CD4-positive, alpha-beta T cell (primary cell): ENCODE results near the gene CEP295NL. TPM values are rescaled to one million over a fixed set of nuclear protein-coding genes. Genes with fewer than 3 reads are reported as not detected.

Experiments
- ATAC-seq: fragments of 200-7000 bp; cut with Tn5 transposase; one replicate; pipeline ENCODE4 v1.10.0; 2022; ENCODE audit warnings: mild to moderate bottlenecking; ENCODE audit not compliant: poor library complexity
- CTCF ChIA-PET: fragments of 350-600 bp; sonication (Branson Sonifier 250); formaldehyde crosslinking; loops from one replicate; lab custom pipeline; 2021; ENCODE audit warnings: antibody characterized with exemption, inconsistent platforms; lab: Charles Lee
- POLR2A ChIA-PET: fragments of 350-600 bp; sonication (Branson Sonifier 250); formaldehyde crosslinking; loops from one replicate; lab custom pipeline; 2021; ENCODE audit warnings: antibody characterized with exemption, inconsistent platforms; lab: Charles Lee
- DNase-seq, 14 experiments: peaks; one replicate each; pipeline ENCODE4 v3.0.0-alpha.2; 2013 to 2020; ENCODE audit warnings: mixed read lengths in 2 of 14
- H3K27ac ChIP-seq, 2 donors: one replicate each; pipeline versions ENCODE4 v1.5.1 to v1.7.0; 2013; ENCODE audit warnings: low read length in 2 of 2, low read depth in 1 of 2, mild to moderate bottlenecking in 1 of 2
- H3K27me3 ChIP-seq, 2 experiments: 1 replicate in 1 of 2; 2 replicates in 1 of 2; pipeline versions ENCODE4 v1.6.1 to v1.7.0; 2013; ENCODE audit warnings: low read length in 2 of 2, control low read depth in 1 of 2, mild to moderate bottlenecking in 1 of 2, moderate library complexity in 1 of 2; ENCODE audit not compliant: insufficient read depth in 2 of 2, control insufficient read depth in 1 of 2
- H3K36me3 ChIP-seq: one replicate; pipeline ENCODE4 v1.6.1; 2013; ENCODE audit warnings: low read length, control low read depth; ENCODE audit not compliant: insufficient read depth
- H3K4me1 ChIP-seq: one replicate; pipeline ENCODE4 v1.6.1; 2013; ENCODE audit warnings: low read length, control low read depth; ENCODE audit not compliant: insufficient read depth
- H3K4me3 ChIP-seq: one replicate; pipeline ENCODE4 v1.5.1; 2013; ENCODE audit warnings: mild to moderate bottlenecking, low read length, moderate library complexity
- H3K9me3 ChIP-seq, 2 experiments: 1 replicate in 1 of 2; 2 replicates in 1 of 2; pipeline versions ENCODE4 v1.6.1 to v1.7.0; 2013; ENCODE audit warnings: low read length in 2 of 2, mild to moderate bottlenecking in 2 of 2, control low read depth in 1 of 2, moderate library complexity in 1 of 2; ENCODE audit not compliant: control insufficient read depth in 1 of 2, insufficient read depth in 1 of 2
- H3K27ac Mint-ChIP-seq: one replicate; pipeline ENCODE4 v1.8.0; 2020; ENCODE audit warnings: mixed read lengths
- H3K27me3 Mint-ChIP-seq: one replicate; pipeline ENCODE4 v1.8.0; 2021; ENCODE audit warnings: mixed read lengths
- H3K36me3 Mint-ChIP-seq: one replicate; pipeline ENCODE4 v1.8.0; 2021; ENCODE audit warnings: low read depth, mixed read lengths
- H3K4me1 Mint-ChIP-seq: one replicate; pipeline ENCODE4 v1.8.0; 2021; ENCODE audit warnings: low read depth, mixed read lengths
- H3K4me3 Mint-ChIP-seq: one replicate; pipeline ENCODE4 v1.8.0; 2020; ENCODE audit warnings: mild to moderate bottlenecking, mixed read lengths
- H3K9me3 Mint-ChIP-seq: one replicate; pipeline ENCODE4 v1.8.0; 2020; ENCODE audit warnings: mixed read lengths
- intact Hi-C, 2 experiments: fragments of 100-400 bp; cut with DNase I in 1 of 2; cut with micrococcal nuclease in 1 of 2; formaldehyde crosslinking; loops; one replicate each; pipeline versions ENCODE4 v1.15.1 to v1.9.0; 2023 to 2025; cut with DNase I, micrococcal nuclease
- total RNA-seq, 174 experiments: library from RNA in 2 of 174; stranded (reverse) in 2 of 174; gene quantifications; one replicate each; pipeline ENCODE4 v1.2.3 and lab custom pipeline; 2021 to 2026
- TF ChIP-seq, protein P1 (sequence below): fragments of 200-600 bp; IDR thresholded peaks from one replicate; pipeline ENCODE4 v1.8.0; 2022; ENCODE audit warnings: antibody characterized with exemption, mild to moderate bottlenecking

The CEP295NL gene
- total RNA-seq, 2 experiments from 2014 or later: 2.6 to 2.7 TPM

DNA sequence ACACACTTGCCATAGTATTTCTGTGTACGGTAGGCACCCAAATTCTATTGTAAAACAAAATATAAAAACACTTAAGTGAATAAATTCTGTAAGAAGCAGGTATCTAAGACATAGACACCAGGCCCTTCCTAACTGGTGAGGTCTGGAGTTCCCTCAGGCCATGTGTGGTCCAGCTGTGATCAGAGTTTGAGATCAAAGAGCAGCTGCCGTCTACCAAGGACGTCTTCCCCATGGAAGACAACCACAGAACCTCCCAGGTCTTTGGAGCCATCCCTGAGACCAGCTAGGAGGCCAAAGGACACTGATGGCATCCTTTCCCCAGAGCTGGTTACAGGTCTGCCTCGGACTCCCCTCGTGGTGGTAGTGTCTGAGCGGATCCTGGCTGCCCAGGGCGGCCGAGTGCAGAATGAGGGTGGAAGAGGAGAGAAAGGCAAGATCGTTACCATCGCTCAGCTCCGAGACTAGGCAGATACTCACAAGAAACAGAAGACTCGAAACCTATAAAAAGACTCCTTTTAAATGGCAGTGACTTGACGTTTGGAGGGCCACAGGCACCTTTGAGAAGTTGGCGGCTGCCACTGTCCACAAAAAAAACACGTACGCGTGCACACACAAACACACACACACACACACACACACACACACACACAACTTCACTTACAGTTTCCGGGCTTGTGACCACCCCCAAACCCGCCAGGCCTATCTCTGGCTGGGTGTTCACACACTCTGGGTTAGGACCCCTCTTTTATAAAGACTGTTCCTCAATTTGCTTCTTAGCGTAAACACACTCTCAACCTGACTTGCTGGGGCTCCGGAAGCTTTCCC, 14.7 kb upstream of the CEP295NL start:
- ATAC-seq (no peak), DNase-seq (peak in 1 of 14 experiments; percentile 15)
- no peaks in the 10 kb centered on the region for H3K9me3 Mint-ChIP-seq
- ChIA-PET CTCF (interaction anchor here (0.6 kb wide), 1 partner anchor 113 kb away, joined by 3 read pairs; no protein-coding TSS in a partner anchor), POLR2A (no interaction called here)
- H3K27ac Mint-ChIP-seq: peak overlapping the region; percentile 46
- H3K36me3 Mint-ChIP-seq: no peaks in the 10 kb centered on the region
- intact Hi-C loops: no loop called here
- peaks cover 8% of the 10 kb centered on the region for H3K4me1 ChIP-seq
- H3K27ac ChIP-seq: no peak overlapping the region
- H3K27me3 Mint-ChIP-seq: no peaks in the 10 kb centered on the region
- TF ChIP-seq, protein P1, sequence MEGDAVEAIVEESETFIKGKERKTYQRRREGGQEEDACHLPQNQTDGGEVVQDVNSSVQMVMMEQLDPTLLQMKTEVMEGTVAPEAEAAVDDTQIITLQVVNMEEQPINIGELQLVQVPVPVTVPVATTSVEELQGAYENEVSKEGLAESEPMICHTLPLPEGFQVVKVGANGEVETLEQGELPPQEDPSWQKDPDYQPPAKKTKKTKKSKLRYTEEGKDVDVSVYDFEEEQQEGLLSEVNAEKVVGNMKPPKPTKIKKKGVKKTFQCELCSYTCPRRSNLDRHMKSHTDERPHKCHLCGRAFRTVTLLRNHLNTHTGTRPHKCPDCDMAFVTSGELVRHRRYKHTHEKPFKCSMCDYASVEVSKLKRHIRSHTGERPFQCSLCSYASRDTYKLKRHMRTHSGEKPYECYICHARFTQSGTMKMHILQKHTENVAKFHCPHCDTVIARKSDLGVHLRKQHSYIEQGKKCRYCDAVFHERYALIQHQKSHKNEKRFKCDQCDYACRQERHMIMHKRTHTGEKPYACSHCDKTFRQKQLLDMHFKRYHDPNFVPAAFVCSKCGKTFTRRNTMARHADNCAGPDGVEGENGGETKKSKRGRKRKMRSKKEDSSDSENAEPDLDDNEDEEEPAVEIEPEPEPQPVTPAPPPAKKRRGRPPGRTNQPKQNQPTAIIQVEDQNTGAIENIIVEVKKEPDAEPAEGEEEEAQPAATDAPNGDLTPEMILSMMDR: no peak
- H3K27me3 ChIP-seq: no peaks in the 10 kb centered on the region
- peaks cover 0 to 6% of the 10 kb centered on the region in 2 experiments for H3K9me3 ChIP-seq
- no peak overlapping the region for H3K4me3 ChIP-seq
- H3K4me3 Mint-ChIP-seq: no peak overlapping the region
- no peaks in the 10 kb centered on the region for H3K36me3 ChIP-seq
- peaks cover 35% of the 10 kb centered on the region for H3K4me1 Mint-ChIP-seq

DNA sequence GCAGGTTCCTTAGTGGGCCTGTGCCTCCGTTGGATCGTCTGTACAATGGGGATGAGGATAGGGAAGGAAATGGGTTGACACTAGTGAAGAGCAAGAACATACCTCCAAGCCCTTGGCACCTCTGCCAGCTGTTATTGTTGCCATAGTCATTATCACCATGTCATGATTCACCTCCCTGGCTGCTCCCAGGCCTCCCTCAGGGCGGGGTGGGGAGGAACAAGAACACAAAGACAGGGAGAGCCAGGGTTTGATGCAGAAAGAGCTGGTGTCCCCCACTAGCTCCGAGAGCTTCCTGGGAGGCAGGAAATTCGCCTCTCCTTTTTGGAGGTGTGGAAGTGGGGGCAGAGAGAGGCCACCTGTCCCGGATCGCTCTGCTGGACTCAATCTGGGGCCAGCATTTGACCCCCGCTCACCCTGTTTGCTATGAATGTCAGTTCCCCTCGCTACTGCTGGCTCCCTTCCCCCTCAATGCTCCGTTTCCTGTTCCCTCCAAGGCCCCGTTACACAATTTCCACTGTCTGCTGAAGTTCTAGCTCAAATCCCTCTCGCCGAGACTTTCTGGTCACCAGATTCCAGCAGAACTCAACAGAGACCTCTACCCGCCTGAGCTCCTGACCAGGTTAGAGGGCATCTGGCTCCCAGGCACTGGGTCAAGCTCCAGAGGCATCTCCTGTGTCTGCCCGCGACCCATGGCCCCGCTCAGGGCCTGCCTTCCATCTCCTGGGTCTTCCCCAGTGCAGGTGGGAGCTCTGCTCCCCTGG, 13.1 kb upstream of the CEP295NL start:
- DNase-seq: peak in 4 of 14 experiments; percentile 16 to 56 (median 38)
- intact Hi-C loops: no loop called here
- Histone ChIP-seq H3K27ac (peak overlapping the region in 1 of 2 donors; percentile 20), H3K27me3 (no peaks in the 10 kb centered on the region), H3K4me3 (peak overlapping the region; percentile 34), H3K4me1 (peaks cover 5% of the 10 kb centered on the region), H3K36me3 (no peaks in the 10 kb centered on the region), H3K9me3 (peaks cover 0 to 6% of the 10 kb centered on the region in 2 experiments)
- ATAC-seq: peak; percentile 67
- Mint-ChIP-seq H3K4me1 (peaks cover 28% of the 10 kb centered on the region), H3K4me3 (peak overlapping the region; percentile 26), H3K27ac (peak overlapping the region; percentile 63), H3K27me3 (no peaks in the 10 kb centered on the region), H3K9me3 (no peaks in the 10 kb centered on the region), H3K36me3 (no peaks in the 10 kb centered on the region)
- ChIA-PET POLR2A (interaction anchor here (0.7 to 2.0 kb wide), 4 partner anchors 25 to 94 kb away, joined by 3 to 6 read pairs (median 3); no protein-coding TSS in a partner anchor), CTCF (no interaction called here)
- TF ChIP-seq, protein P1: no peak

DNA sequence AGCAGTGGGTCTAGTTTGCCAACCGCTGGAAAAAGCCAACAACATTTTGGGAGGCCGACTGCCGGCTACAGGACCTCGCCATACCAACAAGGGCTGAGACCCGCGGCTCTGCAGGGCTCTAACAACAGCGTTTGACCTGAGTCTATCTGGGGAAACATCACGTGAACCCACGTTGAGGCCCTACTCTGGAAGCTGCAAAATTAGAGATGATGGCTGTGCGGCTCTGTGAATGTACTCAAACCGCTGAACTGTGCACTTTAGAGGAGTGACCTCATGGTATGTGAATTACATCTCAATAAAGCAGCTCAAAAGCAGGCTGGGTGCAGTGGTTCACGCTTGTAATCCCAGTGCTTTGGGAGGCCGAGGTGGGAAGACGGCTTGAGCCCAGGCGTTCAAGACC, 10.1 kb upstream of the CEP295NL start:
- Mint-ChIP-seq H3K4me3 (no peak overlapping the region), H3K36me3 (no peaks in the 10 kb centered on the region), H3K27ac (no peak overlapping the region), H3K9me3 (no peaks in the 10 kb centered on the region), H3K27me3 (no peaks in the 10 kb centered on the region), H3K4me1 (peaks cover 21% of the 10 kb centered on the region)
- Histone ChIP-seq H3K4me3 (no peak overlapping the region), H3K27ac (no peak overlapping the region), H3K4me1 (peaks cover 5% of the 10 kb centered on the region), H3K36me3 (no peaks in the 10 kb centered on the region), H3K9me3 (peaks cover 0 to 2% of the 10 kb centered on the region in 2 experiments), H3K27me3 (no peaks in the 10 kb centered on the region)
- intact Hi-C loops: no loop called here
- ATAC-seq: no peak
- TF ChIP-seq, protein P1: no peak
- CTCF ChIA-PET: no interaction called here
- POLR2A ChIA-PET: no interaction called here
- DNase-seq: no peak
